Ishikawa (cell line): ENCODE results near the gene SESN2.

Source experiments
- EGR1 ChIP-seq: IDR thresholded peaks from 2 replicates; pipeline ENCODE4 v1.6.1; 2012
- EP300 ChIP-seq: IDR thresholded peaks from 2 replicates; pipeline ENCODE4 v1.6.1; 2012; ENCODE audit warnings: borderline replicate concordance
- MAX ChIP-seq: IDR thresholded peaks from 2 replicates; pipeline ENCODE4 v1.6.1; 2012
- YY1 ChIP-seq: IDR thresholded peaks from 2 replicates; pipeline ENCODE4 v1.6.1; 2012; ENCODE audit warnings: low read depth

DNA sequence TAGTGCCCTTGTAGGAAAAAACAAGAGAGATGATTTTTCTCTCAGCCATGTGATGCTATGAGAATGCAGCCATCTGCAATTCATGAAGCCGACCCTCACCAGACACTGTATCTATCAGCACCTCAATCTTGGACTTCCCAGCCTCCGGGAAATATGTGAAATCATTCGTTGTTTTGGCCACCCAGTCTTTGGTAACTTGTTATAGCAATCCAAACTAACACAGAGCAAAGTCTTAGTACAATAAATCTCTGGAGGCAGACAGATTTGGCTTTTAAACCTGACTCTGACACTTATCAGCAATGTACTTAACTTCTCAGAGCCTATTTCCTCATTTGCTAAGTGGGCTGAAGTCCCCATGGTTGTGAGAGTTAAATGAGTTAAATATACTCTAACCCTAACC lies 64.4 kb downstream of the SESN2 start:
- no peak for TF ChIP-seq MAX
- no peak for TF ChIP-seq EGR1
- no peak for TF ChIP-seq YY1
- TF ChIP-seq EP300, result no peak
